Activated CD8-positive, alpha-beta T cell treated with anti-CD3 and anti-CD28 coated beads for 36 hours (primary cell): Measurements from ENCODE around the gene FCHSD2. TPM values are rescaled to one million over a fixed set of nuclear protein-coding genes. Genes with fewer than 3 reads are reported as not detected.
"Not testable (repeated sequence)": the region's sequence is repeated elsewhere in the genome, so short reads cannot be mapped to it uniquely, and the experiment has no call there.

Source experiments
- ATAC-seq: fragments of 200-7000 bp; cut with Tn5 transposase; one replicate; pipeline ENCODE4 v1.10.0; 2021; ENCODE audit warnings: mild to moderate bottlenecking, moderate library complexity
- CTCF ChIA-PET: fragments of 350-600 bp; sonication (Branson Sonifier 250); formaldehyde crosslinking; loops from one replicate; lab custom pipeline; 2021; ENCODE audit warnings: antibody characterized with exemption; lab: Charles Lee
- POLR2A ChIA-PET: fragments of 350-600 bp; sonication (Branson Sonifier 250); formaldehyde crosslinking; loops from one replicate; lab custom pipeline; 2021; ENCODE audit warnings: antibody characterized with exemption; lab: Charles Lee
- DNase-seq: peaks from one replicate; pipeline ENCODE4 v3.0.0-alpha.2; 2020
- H3K27ac Mint-ChIP-seq: one replicate; pipeline ENCODE4 v1.8.0; 2021; ENCODE audit warnings: mild to moderate bottlenecking, mixed read lengths
- H3K27me3 Mint-ChIP-seq: one replicate; pipeline ENCODE4 v1.8.0; 2021; ENCODE audit warnings: mixed read lengths
- H3K36me3 Mint-ChIP-seq: one replicate; pipeline ENCODE4 v1.8.0; 2021; ENCODE audit warnings: low read depth, mixed read lengths
- H3K4me1 Mint-ChIP-seq: one replicate; pipeline ENCODE4 v1.8.0; 2021; ENCODE audit warnings: low read depth, mixed read lengths
- H3K4me3 Mint-ChIP-seq: one replicate; pipeline ENCODE4 v1.8.0; 2021; ENCODE audit warnings: mild to moderate bottlenecking, moderate library complexity, mixed read lengths
- H3K9me3 Mint-ChIP-seq: one replicate; pipeline ENCODE4 v1.8.0; 2021; ENCODE audit warnings: mixed read lengths
- intact Hi-C: fragments of 100-400 bp; cut with micrococcal nuclease; formaldehyde crosslinking; loops from one replicate; pipeline ENCODE4 v1.10.0; 2022
- total RNA-seq, 2 experiments: library from RNA; stranded (reverse); gene quantifications; one replicate each; pipeline ENCODE4 v1.2.3, GENCODE V29; 2021
- TF ChIP-seq, protein P1 (sequence below): fragments of 200-600 bp; IDR thresholded peaks from one replicate; pipeline ENCODE4 v1.8.0; 2022; ENCODE audit warnings: antibody characterized with exemption, mild to moderate bottlenecking

FCHSD2 gene
- total RNA-seq, 2 experiments from 2014 or later: 23.6 to 24.8 TPM

DNA sequence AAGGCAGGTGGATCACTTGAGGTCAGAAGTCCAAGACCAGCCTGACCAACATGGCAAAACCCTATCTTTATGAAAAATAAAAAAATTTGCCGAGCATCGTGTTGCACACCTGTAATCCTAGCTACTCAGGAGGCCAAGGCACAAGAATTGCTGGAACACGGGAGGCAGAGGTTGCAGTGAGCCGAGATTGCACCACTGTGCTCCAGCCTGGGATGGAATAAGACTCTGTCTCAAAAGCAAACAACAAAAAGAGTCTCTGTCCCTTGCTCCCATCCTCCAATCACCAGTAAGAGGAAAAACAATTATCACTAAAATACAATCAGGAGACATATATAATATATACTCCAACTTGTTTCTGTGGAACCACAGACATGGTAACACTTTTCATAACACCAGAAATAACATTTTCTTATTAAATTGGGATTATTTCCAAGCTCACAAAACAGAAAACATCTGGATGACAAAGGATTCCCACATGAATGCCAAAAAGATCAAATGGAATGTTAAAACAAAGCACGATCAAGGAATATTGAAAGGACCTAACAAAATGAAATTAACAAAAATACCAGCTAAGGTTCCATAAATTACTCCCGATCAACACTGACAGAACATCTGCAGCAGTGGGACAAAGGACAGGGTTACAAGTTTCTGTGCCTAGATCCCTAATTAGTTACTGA, 15.2 kb downstream of the FCHSD2 start:
- ATAC-seq: no peak
- CTCF ChIA-PET: interaction anchor here (1.6 kb wide), 1 partner anchor 15 kb away, joined by 6 read pairs; the partner anchor contains the start of gene FCHSD2

DNA sequence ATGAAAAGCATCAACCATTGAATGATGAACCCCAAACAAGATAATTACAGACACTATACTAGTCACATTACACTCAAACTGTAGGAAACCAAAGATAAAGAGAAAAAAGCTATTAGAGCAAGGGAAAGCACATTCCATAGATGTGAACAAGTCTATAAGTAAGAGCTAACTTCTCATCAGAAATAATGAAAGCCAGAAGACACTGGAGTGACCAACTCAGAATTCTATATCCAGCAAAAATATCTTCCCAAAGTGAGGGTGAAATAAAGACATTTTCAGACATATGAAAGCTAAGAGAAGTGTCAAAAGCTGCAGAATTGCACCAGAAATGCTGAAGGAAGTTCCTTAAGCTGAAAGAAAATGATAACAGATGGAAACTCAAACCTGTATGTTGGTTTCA, 17.3 kb downstream of the FCHSD2 start:
- H3K4me3 Mint-ChIP-seq: no peak overlapping the region
- TF ChIP-seq, protein P1, sequence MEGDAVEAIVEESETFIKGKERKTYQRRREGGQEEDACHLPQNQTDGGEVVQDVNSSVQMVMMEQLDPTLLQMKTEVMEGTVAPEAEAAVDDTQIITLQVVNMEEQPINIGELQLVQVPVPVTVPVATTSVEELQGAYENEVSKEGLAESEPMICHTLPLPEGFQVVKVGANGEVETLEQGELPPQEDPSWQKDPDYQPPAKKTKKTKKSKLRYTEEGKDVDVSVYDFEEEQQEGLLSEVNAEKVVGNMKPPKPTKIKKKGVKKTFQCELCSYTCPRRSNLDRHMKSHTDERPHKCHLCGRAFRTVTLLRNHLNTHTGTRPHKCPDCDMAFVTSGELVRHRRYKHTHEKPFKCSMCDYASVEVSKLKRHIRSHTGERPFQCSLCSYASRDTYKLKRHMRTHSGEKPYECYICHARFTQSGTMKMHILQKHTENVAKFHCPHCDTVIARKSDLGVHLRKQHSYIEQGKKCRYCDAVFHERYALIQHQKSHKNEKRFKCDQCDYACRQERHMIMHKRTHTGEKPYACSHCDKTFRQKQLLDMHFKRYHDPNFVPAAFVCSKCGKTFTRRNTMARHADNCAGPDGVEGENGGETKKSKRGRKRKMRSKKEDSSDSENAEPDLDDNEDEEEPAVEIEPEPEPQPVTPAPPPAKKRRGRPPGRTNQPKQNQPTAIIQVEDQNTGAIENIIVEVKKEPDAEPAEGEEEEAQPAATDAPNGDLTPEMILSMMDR: no peak
- intact Hi-C loops: no loop called here
- CTCF ChIA-PET: interaction anchor here (1.1 kb wide), 1 partner anchor 293 kb away, joined by 5 read pairs; no protein-coding TSS in a partner anchor
- peaks cover 6% of the 10 kb centered on the region for H3K9me3 Mint-ChIP-seq
- POLR2A ChIA-PET: interaction anchor here (1.0 to 1.5 kb wide), 2 partner anchors 9 to 12 kb away, joined by 3 to 5 read pairs; no protein-coding TSS in a partner anchor
- DNase-seq (no peak), ATAC-seq (no peak)
- H3K4me1 Mint-ChIP-seq: peaks cover 3% of the 10 kb centered on the region
- no peak overlapping the region for H3K27ac Mint-ChIP-seq
- no peaks in the 10 kb centered on the region for H3K27me3 Mint-ChIP-seq
- peaks cover 19% of the 10 kb centered on the region for H3K36me3 Mint-ChIP-seq

More for the DNA sequence above, 15.2 kb downstream of the FCHSD2 start:
- Mint-ChIP-seq H3K4me1 (no peaks in the 10 kb centered on the region), H3K36me3 (peaks cover 21% of the 10 kb centered on the region), H3K27ac (no peak overlapping the region), H3K4me3 (no peak overlapping the region), H3K27me3 (no peaks in the 10 kb centered on the region), H3K9me3 (peaks cover 6% of the 10 kb centered on the region)
- POLR2A ChIA-PET: interaction anchor here (1.0 kb wide), 1 partner anchor 11 kb away, joined by 3 read pairs; no protein-coding TSS in a partner anchor
- TF ChIP-seq, protein P1: no peak
- intact Hi-C loops: no loop called here
- no peak for DNase-seq

DNA sequence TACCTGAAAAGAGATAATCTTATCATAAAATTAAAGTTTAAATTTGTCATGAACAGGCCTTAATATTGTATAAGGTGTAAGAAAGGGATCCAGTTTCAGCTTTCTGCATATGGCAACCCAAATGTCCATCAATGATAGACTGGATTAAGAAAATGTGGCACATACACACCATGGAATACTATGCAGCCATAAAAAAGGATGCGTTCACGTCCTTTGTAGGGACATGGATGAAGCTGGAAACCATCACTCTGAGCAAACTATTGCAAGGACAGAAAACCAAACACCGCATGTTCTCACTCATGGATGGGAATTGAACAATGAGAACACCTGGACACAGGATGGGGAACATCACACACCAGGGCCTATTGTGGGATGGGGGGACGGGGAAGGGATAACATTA, 18.2 kb downstream of the FCHSD2 start:
- peaks cover 18% of the 10 kb centered on the region for H3K36me3 Mint-ChIP-seq
- H3K4me3 Mint-ChIP-seq, H3K27me3 Mint-ChIP-seq, H3K27ac Mint-ChIP-seq, intact Hi-C loops, DNase-seq, POLR2A ChIA-PET, CTCF ChIA-PET, ATAC-seq, H3K4me1 Mint-ChIP-seq, H3K9me3 Mint-ChIP-seq: not testable (repeated sequence)

DNA sequence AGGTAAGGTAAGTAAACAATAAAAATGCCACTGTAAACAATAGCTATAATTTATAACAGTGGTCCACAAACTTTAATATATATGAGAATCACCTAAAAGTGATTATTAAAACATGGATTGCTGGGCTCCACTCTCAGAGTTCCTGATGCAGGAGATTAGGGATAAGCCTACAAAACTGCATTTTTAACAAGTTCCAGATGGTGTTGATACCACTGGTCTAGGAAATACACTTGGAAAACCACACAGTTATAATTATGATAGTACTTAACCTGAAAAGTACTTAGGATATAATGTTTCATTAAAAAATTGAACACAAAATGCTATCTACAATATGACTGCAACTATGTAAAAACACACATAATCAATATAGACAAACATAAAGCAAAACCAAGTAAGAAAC, 20.4 kb downstream of the FCHSD2 start:
- no peak for DNase-seq
- Mint-ChIP-seq H3K27ac (no peak overlapping the region), H3K27me3 (no peaks in the 10 kb centered on the region), H3K4me3 (no peak overlapping the region), H3K36me3 (peaks cover 13% of the 10 kb centered on the region), H3K9me3 (peaks cover 6% of the 10 kb centered on the region), H3K4me1 (peaks cover 3% of the 10 kb centered on the region)
- ATAC-seq: no peak
- ChIA-PET CTCF (interaction anchor here (1.0 to 2.1 kb wide), 2 partner anchors 9 to 63 kb away, joined by 4 to 6 read pairs; no protein-coding TSS in a partner anchor), POLR2A (interaction anchor here (1.2 to 1.5 kb wide), 2 partner anchors 29 to 126 kb away, joined by 3 to 4 read pairs; no protein-coding TSS in a partner anchor)
- TF ChIP-seq, protein P1: no peak
- intact Hi-C loops: no loop called here

DNA sequence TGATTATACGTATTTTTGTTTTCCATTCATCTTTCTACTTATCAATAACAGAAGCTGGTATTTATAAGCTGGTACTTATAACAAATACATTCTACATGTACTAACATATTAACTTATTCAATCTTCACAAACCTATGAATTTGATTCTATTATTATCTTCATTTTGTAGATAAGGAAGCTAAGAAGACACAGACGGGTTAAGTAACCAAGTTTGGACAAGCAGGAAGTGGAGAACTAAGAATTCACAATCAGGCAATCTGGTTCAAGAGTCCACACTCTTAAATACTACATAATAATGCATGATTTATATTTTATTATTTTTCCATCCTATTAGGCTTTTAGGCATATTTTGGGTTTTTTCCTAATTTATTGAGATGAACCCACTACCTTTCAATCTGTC, 25.0 kb downstream of the FCHSD2 start:
- Mint-ChIP-seq H3K27me3 (no peaks in the 10 kb centered on the region), H3K4me3 (no peak overlapping the region), H3K9me3 (no peaks in the 10 kb centered on the region), H3K27ac (no peak overlapping the region), H3K4me1 (peaks cover 3% of the 10 kb centered on the region), H3K36me3 (peaks cover 11% of the 10 kb centered on the region)
- POLR2A ChIA-PET: no interaction called here
- intact Hi-C loops: no loop called here
- no peak for DNase-seq
- TF ChIP-seq, protein P1: no peak
- CTCF ChIA-PET: interaction anchor here (1.4 kb wide), 1 partner anchor 61 kb away, joined by 3 read pairs; no protein-coding TSS in a partner anchor
- no peak for ATAC-seq
